ENCODE measurements around the gene WNT7A. TPM values are rescaled to one million over a fixed set of nuclear protein-coding genes. Genes with fewer than 3 reads are reported as not detected.

WNT7A gene
- total and polyA plus RNA-seq, 4 donors = 1.7 to 4.8 (median 2.0) TPM

DNA sequence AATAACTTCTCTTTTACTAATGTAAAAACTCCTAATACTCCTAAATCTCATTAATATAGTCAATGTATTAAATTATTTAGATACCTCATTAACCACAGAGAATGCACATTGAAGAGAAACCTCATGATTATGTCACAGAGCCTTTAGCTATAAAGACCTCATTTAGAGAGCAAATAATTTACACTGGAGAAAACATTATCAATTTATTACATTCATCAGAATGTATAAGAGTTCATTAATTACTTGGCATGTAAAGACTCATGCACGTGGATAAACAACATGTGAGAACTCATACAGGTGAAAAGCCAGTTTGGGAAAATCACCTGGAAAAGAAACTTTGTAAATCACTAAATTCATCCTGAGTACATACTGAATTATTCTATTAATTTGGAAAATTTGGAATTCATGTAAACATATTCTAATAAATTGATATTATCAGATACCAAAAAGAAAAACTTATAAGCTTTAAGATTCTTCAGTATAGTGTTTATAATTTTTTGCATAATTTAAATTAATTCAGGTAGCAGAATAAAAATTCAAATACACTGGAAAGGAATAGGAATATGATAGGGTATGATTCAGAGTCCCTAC lies 22.9 kb upstream of the WNT7A start:
- no peaks in the 10 kb centered on the region for H3K27me3 ChIP-seq (ENCODE audit: control insufficient read depth in 3 of 3, insufficient read depth in 3 of 3, low read length in 2 of 3)
- H3K36me3 ChIP-seq (ENCODE audit: control insufficient read depth in 4 of 4, insufficient read depth in 4 of 4, low read length in 4 of 4) = no peaks in the 10 kb centered on the region
- peaks cover 0 to 28% (median 19%) of the 10 kb centered on the region in 4 donors for H3K9me3 ChIP-seq (ENCODE audit: control insufficient read depth in 4 of 4, insufficient read depth in 3 of 4, low read length in 3 of 4)
- ATAC-seq (ENCODE audit: insufficient read depth, low FRiP score) = no peak
- TF ChIP-seq, protein P1, sequence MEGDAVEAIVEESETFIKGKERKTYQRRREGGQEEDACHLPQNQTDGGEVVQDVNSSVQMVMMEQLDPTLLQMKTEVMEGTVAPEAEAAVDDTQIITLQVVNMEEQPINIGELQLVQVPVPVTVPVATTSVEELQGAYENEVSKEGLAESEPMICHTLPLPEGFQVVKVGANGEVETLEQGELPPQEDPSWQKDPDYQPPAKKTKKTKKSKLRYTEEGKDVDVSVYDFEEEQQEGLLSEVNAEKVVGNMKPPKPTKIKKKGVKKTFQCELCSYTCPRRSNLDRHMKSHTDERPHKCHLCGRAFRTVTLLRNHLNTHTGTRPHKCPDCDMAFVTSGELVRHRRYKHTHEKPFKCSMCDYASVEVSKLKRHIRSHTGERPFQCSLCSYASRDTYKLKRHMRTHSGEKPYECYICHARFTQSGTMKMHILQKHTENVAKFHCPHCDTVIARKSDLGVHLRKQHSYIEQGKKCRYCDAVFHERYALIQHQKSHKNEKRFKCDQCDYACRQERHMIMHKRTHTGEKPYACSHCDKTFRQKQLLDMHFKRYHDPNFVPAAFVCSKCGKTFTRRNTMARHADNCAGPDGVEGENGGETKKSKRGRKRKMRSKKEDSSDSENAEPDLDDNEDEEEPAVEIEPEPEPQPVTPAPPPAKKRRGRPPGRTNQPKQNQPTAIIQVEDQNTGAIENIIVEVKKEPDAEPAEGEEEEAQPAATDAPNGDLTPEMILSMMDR (IDR thresholded peaks at IDR 0.05; ENCODE audit: control extremely low read depth, extremely low read depth) = no peak
- no peak overlapping the region for H3K27ac ChIP-seq (ENCODE audit: low read depth in 1 of 2, low read length in 1 of 2)
- no peak overlapping the region for H3K4me3 ChIP-seq
- DNase-seq = no peak
- WGBS, 2 donors = 75 to 77% methylated on average over 1 of the region's 1 CpG
- no peak overlapping the region for H3K9ac ChIP-seq (ENCODE audit: insufficient read depth in 1 of 2, low read length in 2 of 2)
- H3K4me1 ChIP-seq (ENCODE audit: control insufficient read depth in 5 of 5, insufficient read depth in 5 of 5, low read length in 5 of 5) = peaks cover 0 to 8% (median 0%) of the 10 kb centered on the region in 5 donors

DNA sequence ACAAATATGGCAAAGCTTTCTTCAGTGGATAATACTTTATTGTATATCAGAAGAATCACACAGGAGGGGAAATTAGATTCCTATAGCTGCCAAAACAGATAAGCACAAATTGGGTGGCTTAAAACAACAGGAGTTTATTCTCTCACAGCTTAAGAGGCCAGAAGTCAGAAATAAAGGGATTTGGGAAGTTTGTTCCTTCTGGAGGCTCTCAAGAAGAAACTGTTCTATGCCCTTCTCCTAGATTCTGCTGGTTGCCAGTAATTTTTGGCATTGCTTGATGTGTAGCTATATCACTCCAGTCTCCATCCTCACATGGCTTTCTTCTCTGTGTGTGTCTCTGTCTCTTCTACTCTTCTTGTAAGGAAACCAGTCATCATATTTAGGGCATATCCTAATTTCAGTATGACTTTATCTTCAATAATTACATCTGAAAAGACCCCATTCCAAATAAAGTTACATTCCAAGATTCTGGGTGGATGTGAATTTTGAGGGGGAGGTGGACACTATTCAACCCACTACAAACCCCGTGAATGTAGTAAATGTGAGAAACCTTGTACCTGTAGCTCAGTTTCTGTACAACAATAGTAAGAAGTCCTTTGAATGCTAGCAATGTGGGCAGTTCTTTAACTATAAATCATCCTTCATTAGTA lies 22.2 kb upstream of the WNT7A start:
- H3K27me3 ChIP-seq (ENCODE audit: control insufficient read depth in 3 of 3, insufficient read depth in 3 of 3, low read length in 2 of 3) = no peaks in the 10 kb centered on the region
- no peak overlapping the region for H3K9ac ChIP-seq (ENCODE audit: insufficient read depth in 1 of 2, low read length in 2 of 2)
- no peaks in the 10 kb centered on the region for H3K36me3 ChIP-seq (ENCODE audit: control insufficient read depth in 4 of 4, insufficient read depth in 4 of 4, low read length in 4 of 4)
- 78 to 89% methylated on average over 1 of the region's 1 CpG for WGBS, 2 donors
- H3K4me3 ChIP-seq = no peak overlapping the region
- DNase-seq (no peak), ATAC-seq (ENCODE audit: insufficient read depth, low FRiP score) (no peak)
- no peak overlapping the region for H3K27ac ChIP-seq (ENCODE audit: low read depth in 1 of 2, low read length in 1 of 2)
- peaks cover 0 to 28% (median 19%) of the 10 kb centered on the region in 4 donors for H3K9me3 ChIP-seq (ENCODE audit: control insufficient read depth in 4 of 4, insufficient read depth in 3 of 4, low read length in 3 of 4)
- TF ChIP-seq, protein P1 (IDR thresholded peaks at IDR 0.05; ENCODE audit: control extremely low read depth, extremely low read depth) = no peak
- H3K4me1 ChIP-seq (ENCODE audit: control insufficient read depth in 5 of 5, insufficient read depth in 5 of 5, low read length in 5 of 5) = peaks cover 0 to 8% (median 0%) of the 10 kb centered on the region in 5 donors

DNA sequence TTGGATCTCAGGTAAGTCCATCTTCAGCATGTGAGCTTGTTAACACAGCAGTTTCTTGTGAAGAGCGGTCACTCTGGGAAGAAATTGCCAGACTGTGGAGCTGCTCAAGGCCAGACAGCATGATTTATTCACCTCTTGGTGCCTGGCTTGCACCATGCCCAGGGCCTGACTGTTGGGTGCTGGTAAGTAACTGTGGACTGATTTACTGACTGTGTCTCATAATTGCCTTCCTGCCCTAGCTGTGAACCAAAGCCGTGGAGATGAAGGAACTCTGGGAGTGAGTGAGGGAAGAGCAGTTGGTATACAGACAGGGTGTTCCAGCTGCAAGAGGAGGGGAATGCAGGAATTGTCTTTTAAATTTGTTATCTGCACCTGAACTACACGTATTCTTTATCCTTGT lies 18.5 kb upstream of the WNT7A start:
- Histone ChIP-seq H3K4me3 (no peak overlapping the region), H3K9ac (ENCODE audit: insufficient read depth in 1 of 2, low read length in 2 of 2) (no peak overlapping the region), H3K36me3 (ENCODE audit: control insufficient read depth in 4 of 4, insufficient read depth in 4 of 4, low read length in 4 of 4) (no peaks in the 10 kb centered on the region), H3K27me3 (ENCODE audit: control insufficient read depth in 3 of 3, insufficient read depth in 3 of 3, low read length in 2 of 3) (peaks cover 0 to 11% (median 4%) of the 10 kb centered on the region in 3 donors), H3K4me1 (ENCODE audit: control insufficient read depth in 5 of 5, insufficient read depth in 5 of 5, low read length in 5 of 5) (peaks cover 0 to 20% (median 5%) of the 10 kb centered on the region in 5 donors), H3K27ac (ENCODE audit: low read depth in 1 of 2, low read length in 1 of 2) (no peak overlapping the region), H3K9me3 (ENCODE audit: control insufficient read depth in 4 of 4, insufficient read depth in 3 of 4, low read length in 3 of 4) (peaks cover 0 to 14% (median 6%) of the 10 kb centered on the region in 4 donors)
- TF ChIP-seq, protein P1 (IDR thresholded peaks at IDR 0.05; ENCODE audit: control extremely low read depth, extremely low read depth) = no peak
- DNase-seq (peak; percentile 36 to 77 (median 71)), ATAC-seq (ENCODE audit: insufficient read depth, low FRiP score) (no peak)
- WGBS, 2 donors = 85 to 89% methylated on average over 3 of the region's 3 CpGs
